K562 (cell line): ENCODE data around the gene PRRT2. TPM values are rescaled to one million over a fixed set of nuclear protein-coding genes. Genes with fewer than 3 reads are reported as not detected.
A peak's percentile ranks its signal among the peaks of the same experiment; 100 is the strongest.

ENCODE experiments used
- ARID1B ChIP-seq: fragments of 450-650 bp; IDR thresholded peaks from 2 replicates; pipeline ENCODE4 v1.6.1; 2016; ENCODE audit warnings: antibody characterized with exemption, mild to moderate bottlenecking, inconsistent platforms
- BRCA1 ChIP-seq, 2 experiments: fragments of 450-650 bp in 1 of 2; sonication (generic) in 1 of 2; formaldehyde crosslinking in 1 of 2; IDR thresholded peaks; 2 replicates each; pipeline versions ENCODE4 v1.5.0 to v1.6.1; 2017 to 2020; ENCODE audit warnings: mild to moderate bottlenecking in 1 of 2, missing genetic modification reagents in 1 of 2
- FOXJ3 ChIP-seq: sonication (generic); formaldehyde crosslinking; IDR thresholded peaks from 2 replicates; pipeline ENCODE4 v1.4.0; 2020; ENCODE audit warnings: mild to moderate bottlenecking, missing genetic modification reagents
- KDM4B ChIP-seq, 2 experiments: fragments of 450-650 bp in 1 of 2; sonication (generic) in 1 of 2; IDR thresholded peaks; 2 replicates each; pipeline ENCODE4 v1.6.1; 2016 to 2017; ENCODE audit warnings: borderline replicate concordance in 2 of 2, antibody characterized with exemption in 1 of 2, low read depth in 1 of 2, mild to moderate bottlenecking in 1 of 2
- KLF6 ChIP-seq: fragments of 250-450 bp; sonication (Bioruptor Pico); IDR thresholded peaks from 2 replicates; pipeline ENCODE4 v1.4.0; 2020; ENCODE audit warnings: mild to moderate bottlenecking, moderate library complexity, borderline replicate concordance
- MAFF ChIP-seq: IDR thresholded peaks from 2 replicates; pipeline ENCODE4 v1.6.1; 2012; ENCODE audit warnings: low read length, improper control_type of control experiment
- NONO ChIP-seq, 2 experiments: fragments of 200-400 bp in 1 of 2; fragments of 450-650 bp in 1 of 2; formaldehyde crosslinking in 1 of 2; IDR thresholded peaks; 2 replicates each; pipeline ENCODE4 v1.6.1; 2017; ENCODE audit warnings: low read depth in 2 of 2, mild to moderate bottlenecking in 2 of 2, moderate library complexity in 2 of 2, low read length in 1 of 2
- PHB2 ChIP-seq: fragments of 450-650 bp; IDR thresholded peaks from 2 replicates; pipeline ENCODE4 v1.6.1; 2017; ENCODE audit warnings: low read depth
- RFX1 ChIP-seq: fragments of 450-650 bp; IDR thresholded peaks from 2 replicates; pipeline ENCODE4 v1.6.1; 2016; ENCODE audit warnings: mild to moderate bottlenecking, moderate library complexity
- SMARCC2 ChIP-seq: fragments of 450-650 bp; IDR thresholded peaks from 2 replicates; pipeline ENCODE4 v1.6.1; 2017; ENCODE audit warnings: antibody characterized with exemption, moderate library complexity, mild to moderate bottlenecking, low read depth
- SREBF2 ChIP-seq: sonication (generic); formaldehyde crosslinking; IDR thresholded peaks from 2 replicates; pipeline ENCODE4 v1.4.0; 2020; ENCODE audit warnings: mild to moderate bottlenecking, missing genetic modification reagents
- TBP ChIP-seq: optimal IDR thresholded peaks from 2 replicates; pipeline ENCODE3; 2011; ENCODE audit warnings: low read depth, low read length, improper control_type of control experiment
- TCF7L2 ChIP-seq: fragments of 150-350 bp; IDR thresholded peaks from 2 replicates; pipeline ENCODE4 v1.6.1; 2016; ENCODE audit warnings: low read depth, mild to moderate bottlenecking, low read length, moderate library complexity
- XRCC3 ChIP-seq: fragments of 450-650 bp; IDR thresholded peaks from 2 replicates; pipeline ENCODE4 v1.6.1; 2017; ENCODE audit warnings: mild to moderate bottlenecking, moderate library complexity
- ZC3H11A ChIP-seq: IDR thresholded peaks from 2 replicates; pipeline ENCODE4 v1.6.1; 2012; ENCODE audit warnings: low read depth, low read length, improper control_type of control experiment
- ZFP1 ChIP-seq: fragments of 450-650 bp; formaldehyde crosslinking; IDR thresholded peaks from 2 replicates; pipeline ENCODE4 v1.4.0; 2020; ENCODE audit warnings: mild to moderate bottlenecking, mixed read lengths
- ZNF212 ChIP-seq: fragments of 450-650 bp; formaldehyde crosslinking; IDR thresholded peaks from 2 replicates; pipeline ENCODE4 v1.4.0; 2020; ENCODE audit warnings: mild to moderate bottlenecking
- ZNF232 ChIP-seq: sonication (generic); formaldehyde crosslinking; IDR thresholded peaks from 2 replicates; pipeline ENCODE4 v1.8.0; 2022; ENCODE audit warnings: mild to moderate bottlenecking, missing genetic modification reagents
- ZNF324 ChIP-seq: fragments of 250-450 bp; sonication (Bioruptor Pico); IDR thresholded peaks from 2 replicates; pipeline ENCODE4 v1.4.0; 2020; ENCODE audit warnings: mild to moderate bottlenecking
- ZNF766 ChIP-seq: fragments of 200-800 bp; sonication (Bioruptor generic); conservative IDR thresholded peaks from 2 replicates; pipeline ENCODE4 v1.6.1; 2016; ENCODE audit warnings: missing genetic modification characterization, missing compliant biosample characterization
- polyA plus RNA-seq, 8 experiments: library from polyadenylated mRNA; depleted of rRNA in 4 of 8; stranded (reverse) in 5 of 8; unstranded in 3 of 8; fragments of >200 nt; fragmentation: Nextera tagmentation in 2 of 8; fragmentation: Illumina TruSeq in 1 of 8; extraction: Ambion mirVana in 2 of 8; extraction: Trizol in 1 of 8; gene quantifications; 2 replicates each; pipeline versions ENCODE4 v1.2.1 to v1.2.3, GENCODE V29; 2011 to 2014; ENCODE audit warnings: inconsistent platforms in 1 of 8, missing spikeins in 1 of 8
- total RNA-seq, 7 experiments: library from RNA; depleted of rRNA in 6 of 7; stranded (reverse); fragments of >200 nt in 6 of 7; fragmentation: Illumina TruSeq in 2 of 7; extraction: Trizol in 2 of 7; gene quantifications; 2 replicates each; pipeline versions ENCODE4 v1.2.1 to v1.2.3, GENCODE V29; 2011 to 2021; ENCODE audit warnings: low replicate concordance in 1 of 7
- TF ChIP-seq, protein P1 (sequence below): fragments of 150-350 bp; IDR thresholded peaks from 2 replicates; pipeline ENCODE4 v1.6.1; 2014; ENCODE audit warnings: low read depth, mild to moderate bottlenecking, low read length, borderline replicate concordance
- TF ChIP-seq, protein P2 (sequence below): sonication (generic); formaldehyde crosslinking; IDR thresholded peaks from 2 replicates; pipeline ENCODE4 v1.8.0; 2022; ENCODE audit warnings: mild to moderate bottlenecking, missing genetic modification reagents
- TF ChIP-seq, protein P3 (sequence below): fragments of 450-650 bp; formaldehyde crosslinking; IDR thresholded peaks from 2 replicates; pipeline ENCODE4 v1.4.0; 2020; ENCODE audit warnings: mild to moderate bottlenecking

The PRRT2 gene
- total and polyA plus RNA-seq, 9 of the 15 experiments (the other 6 are each of a cell fraction or from before 2014, with no cell fraction given) = 0.11 to 1.0 (median 0.42) TPM; not detected in 2

DNA sequence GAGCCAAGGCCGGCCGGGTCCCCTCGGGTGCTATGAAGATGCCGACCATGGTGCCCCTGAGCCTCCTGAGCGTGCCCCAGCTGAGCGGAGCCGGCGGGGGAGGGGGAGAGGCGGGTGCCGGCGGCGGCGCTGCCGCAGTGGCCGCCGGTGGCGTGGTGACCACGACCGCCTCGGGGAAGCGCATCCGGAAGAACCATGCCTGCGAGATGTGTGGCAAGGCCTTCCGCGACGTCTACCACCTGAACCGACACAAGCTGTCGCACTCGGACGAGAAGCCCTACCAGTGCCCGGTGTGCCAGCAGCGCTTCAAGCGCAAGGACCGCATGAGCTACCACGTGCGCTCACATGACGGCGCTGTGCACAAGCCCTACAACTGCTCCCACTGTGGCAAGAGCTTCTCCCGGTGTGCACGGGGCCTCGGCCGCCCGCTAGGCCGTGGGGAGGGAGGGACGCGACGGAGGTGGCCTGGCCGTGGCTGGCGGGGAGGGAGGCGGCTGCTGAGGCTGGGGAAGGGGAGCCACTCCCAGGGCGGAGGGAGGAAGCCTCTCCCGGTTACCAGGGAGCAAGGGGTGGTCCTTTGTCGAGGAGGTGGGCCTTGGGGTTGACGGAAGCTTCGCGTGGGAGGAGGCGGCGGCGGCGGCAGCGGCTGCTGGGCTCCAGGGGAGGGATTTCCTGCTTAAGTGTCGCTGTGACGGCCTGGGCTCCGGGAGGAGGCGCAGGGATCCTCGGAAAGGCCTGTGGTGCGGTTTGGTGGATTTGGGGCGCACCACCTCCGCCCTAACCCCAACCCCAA is 4.4 kb upstream of the PRRT2 start (continued):
- TF ChIP-seq KLF6 (CRISPR knock-in tag) (no peak), ZFP1 (no peak), SREBF2 (CRISPR knock-in tag) (no peak), KDM4B (IDR thresholded peaks at IDR 0.05; ENCODE audit: borderline replicate concordance in 2 of 2, low read depth in 1 of 2) (no peak), PHB2 (no peak), MAFF (no peak), ZNF324 (no peak), SMARCC2 (no peak), ZNF766 (CRISPR knock-in tag) (no peak), ARID1B (peak; percentile 32; the same call in 1 of the 2 replicates), ZNF212 (CRISPR knock-in tag) (no peak), ZC3H11A (no peak), RFX1 (peak; percentile 77; the same call in 1 of the 2 replicates), ZNF232 (peak; percentile 83), FOXJ3 (no peak), TCF7L2 (no peak), BRCA1 (IDR thresholded peaks at IDR 0.05) (no peak), BRCA1 (CRISPR knock-in tag; IDR thresholded peaks at IDR 0.05) (no peak), XRCC3 (no peak), TBP (no peak), NONO (IDR thresholded peaks at IDR 0.05; ENCODE audit: low read depth in 2 of 2, low read length in 1 of 2) (no peak)
- TF ChIP-seq, protein P1, sequence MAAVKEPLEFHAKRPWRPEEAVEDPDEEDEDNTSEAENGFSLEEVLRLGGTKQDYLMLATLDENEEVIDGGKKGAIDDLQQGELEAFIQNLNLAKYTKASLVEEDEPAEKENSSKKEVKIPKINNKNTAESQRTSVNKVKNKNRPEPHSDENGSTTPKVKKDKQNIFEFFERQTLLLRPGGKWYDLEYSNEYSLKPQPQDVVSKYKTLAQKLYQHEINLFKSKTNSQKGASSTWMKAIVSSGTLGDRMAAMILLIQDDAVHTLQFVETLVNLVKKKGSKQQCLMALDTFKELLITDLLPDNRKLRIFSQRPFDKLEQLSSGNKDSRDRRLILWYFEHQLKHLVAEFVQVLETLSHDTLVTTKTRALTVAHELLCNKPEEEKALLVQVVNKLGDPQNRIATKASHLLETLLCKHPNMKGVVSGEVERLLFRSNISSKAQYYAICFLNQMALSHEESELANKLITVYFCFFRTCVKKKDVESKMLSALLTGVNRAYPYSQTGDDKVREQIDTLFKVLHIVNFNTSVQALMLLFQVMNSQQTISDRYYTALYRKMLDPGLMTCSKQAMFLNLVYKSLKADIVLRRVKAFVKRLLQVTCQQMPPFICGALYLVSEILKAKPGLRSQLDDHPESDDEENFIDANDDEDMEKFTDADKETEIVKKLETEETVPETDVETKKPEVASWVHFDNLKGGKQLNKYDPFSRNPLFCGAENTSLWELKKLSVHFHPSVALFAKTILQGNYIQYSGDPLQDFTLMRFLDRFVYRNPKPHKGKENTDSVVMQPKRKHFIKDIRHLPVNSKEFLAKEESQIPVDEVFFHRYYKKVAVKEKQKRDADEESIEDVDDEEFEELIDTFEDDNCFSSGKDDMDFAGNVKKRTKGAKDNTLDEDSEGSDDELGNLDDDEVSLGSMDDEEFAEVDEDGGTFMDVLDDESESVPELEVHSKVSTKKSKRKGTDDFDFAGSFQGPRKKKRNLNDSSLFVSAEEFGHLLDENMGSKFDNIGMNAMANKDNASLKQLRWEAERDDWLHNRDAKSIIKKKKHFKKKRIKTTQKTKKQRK = no peak
- TF ChIP-seq, protein P2, sequence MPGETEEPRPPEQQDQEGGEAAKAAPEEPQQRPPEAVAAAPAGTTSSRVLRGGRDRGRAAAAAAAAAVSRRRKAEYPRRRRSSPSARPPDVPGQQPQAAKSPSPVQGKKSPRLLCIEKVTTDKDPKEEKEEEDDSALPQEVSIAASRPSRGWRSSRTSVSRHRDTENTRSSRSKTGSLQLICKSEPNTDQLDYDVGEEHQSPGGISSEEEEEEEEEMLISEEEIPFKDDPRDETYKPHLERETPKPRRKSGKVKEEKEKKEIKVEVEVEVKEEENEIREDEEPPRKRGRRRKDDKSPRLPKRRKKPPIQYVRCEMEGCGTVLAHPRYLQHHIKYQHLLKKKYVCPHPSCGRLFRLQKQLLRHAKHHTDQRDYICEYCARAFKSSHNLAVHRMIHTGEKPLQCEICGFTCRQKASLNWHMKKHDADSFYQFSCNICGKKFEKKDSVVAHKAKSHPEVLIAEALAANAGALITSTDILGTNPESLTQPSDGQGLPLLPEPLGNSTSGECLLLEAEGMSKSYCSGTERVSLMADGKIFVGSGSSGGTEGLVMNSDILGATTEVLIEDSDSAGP (CRISPR knock-in tag) = peak; percentile 53; the same call in 1 of the 2 replicates
- TF ChIP-seq, protein P3, sequence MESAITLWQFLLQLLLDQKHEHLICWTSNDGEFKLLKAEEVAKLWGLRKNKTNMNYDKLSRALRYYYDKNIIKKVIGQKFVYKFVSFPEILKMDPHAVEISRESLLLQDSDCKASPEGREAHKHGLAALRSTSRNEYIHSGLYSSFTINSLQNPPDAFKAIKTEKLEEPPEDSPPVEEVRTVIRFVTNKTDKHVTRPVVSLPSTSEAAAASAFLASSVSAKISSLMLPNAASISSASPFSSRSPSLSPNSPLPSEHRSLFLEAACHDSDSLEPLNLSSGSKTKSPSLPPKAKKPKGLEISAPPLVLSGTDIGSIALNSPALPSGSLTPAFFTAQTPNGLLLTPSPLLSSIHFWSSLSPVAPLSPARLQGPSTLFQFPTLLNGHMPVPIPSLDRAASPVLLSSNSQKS (CRISPR knock-in tag) = no peak
